C4-2B (cell line): ENCODE data around the gene CATSPERD.

Source experiments
- CTCF ChIP-seq: fragments of 450-650 bp; conservative IDR thresholded peaks from 2 replicates; pipeline ENCODE4 v1.5.1; 2017; ENCODE audit warnings: mild to moderate bottlenecking
- ZFX ChIP-seq: fragments of 450-650 bp; IDR thresholded peaks from 2 replicates; pipeline ENCODE4 v1.6.1; 2017

DNA sequence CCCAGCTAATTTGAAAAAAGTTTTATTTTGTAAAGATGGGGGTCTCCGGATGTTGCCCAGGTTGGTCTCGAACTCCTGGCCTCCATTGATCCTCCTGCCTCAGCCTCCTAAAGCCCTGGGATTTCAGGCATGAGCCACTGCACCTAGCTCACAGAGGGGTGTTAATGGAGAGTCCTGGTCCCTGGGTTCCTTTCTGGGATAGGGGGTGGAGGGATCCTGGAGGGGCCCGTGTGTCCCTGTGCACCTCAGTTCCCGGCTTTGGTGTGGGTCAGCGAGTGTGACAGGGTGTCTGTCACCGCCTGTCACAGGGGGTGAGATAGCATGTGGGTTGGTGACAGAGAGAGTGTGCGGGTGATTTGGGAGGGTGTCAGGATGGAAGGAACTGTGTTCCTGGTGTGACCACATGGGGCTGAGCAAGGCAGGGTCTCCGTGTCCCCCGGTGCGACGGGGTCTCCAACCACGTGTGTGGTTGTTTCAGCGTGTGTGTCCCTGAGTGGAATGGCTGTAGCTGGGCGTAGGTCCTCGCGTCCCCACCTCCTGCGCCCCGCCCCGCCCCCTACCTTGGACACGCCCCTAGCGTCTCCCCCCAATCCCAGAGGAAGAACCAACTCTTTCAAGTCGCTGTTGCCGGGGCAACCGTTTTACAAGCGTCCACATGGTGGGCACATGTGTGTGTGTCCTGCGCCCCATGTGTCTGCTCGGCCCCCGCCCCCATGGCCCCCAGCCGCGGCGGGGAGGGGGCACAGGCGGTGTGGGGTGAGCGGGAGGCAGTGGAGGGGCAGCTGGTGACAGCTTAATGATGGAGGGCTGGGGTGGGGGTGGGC lies 81.6 kb downstream of the CATSPERD start:
- TF ChIP-seq CTCF (no peak), ZFX (no peak)
